ENCODE data around the gene COPZ2.
"Not testable (repeated sequence)": the region's sequence is repeated elsewhere in the genome, so short reads cannot be mapped to it uniquely, and the experiment has no call there.

The COPZ2 gene

DNA sequence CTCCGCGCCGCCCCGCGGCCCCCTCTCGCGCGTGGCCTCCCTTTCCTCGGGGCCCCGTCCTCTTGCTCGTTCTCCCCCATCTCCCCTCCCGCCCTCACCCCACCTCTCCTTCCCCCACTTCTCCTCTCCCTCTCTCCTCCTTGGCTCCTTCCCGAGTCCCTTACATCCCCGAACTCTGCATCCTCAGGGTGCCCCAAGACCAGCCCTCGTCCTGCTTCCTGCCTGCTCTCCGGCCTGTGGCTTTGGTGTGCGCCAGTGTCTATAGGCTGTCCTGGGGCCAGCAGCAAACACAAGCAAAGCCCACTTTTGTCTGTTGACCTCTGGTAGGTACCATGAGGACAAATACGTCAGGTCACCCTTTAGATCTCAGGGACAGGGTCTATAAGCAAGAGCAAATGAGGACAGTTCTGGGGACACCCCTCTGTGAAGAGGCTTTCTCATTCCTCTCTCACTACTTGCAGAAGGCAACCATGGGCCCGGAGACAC, 284 bp upstream of the COPZ2 start:
- TF ChIP-seq ZFX (IDR thresholded peaks at IDR 0.05), result no peak
- no peak for TF ChIP-seq CTCF (conservative IDR thresholded peaks at IDR 0.05)
- H3K27ac ChIP-seq, result no peak overlapping the region

DNA sequence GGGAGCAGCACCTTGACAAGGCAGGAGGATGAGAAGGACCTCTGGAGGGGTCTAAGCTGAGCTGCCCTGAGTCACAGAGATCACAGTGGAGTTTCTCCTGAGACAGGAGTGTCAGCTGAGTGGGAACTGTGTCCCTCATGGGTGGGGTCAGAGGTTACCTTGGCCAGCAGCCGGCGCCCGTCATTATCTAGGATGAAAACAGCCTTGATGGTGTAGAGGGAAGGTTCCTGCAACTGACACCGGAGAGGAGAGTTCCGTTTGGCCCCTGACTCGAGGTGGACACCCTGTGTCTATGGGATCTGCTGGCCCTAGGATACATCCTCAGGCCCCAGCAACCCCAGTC, 933 bp downstream of the COPZ2 start:
- TF ChIP-seq ZFX (IDR thresholded peaks at IDR 0.05) (no peak), CTCF (conservative IDR thresholded peaks at IDR 0.05) (no peak)
- H3K27ac ChIP-seq, result no peak overlapping the region

GRCh38 chr17:48034734-48035133, 2.9 kb downstream of the COPZ2 start:
- H3K27ac ChIP-seq, result not testable (repeated sequence)

GRCh38 chr17:48031966-48032365, 5.6 kb downstream of the COPZ2 start:
- no peak overlapping the region for H3K27ac ChIP-seq

DNA sequence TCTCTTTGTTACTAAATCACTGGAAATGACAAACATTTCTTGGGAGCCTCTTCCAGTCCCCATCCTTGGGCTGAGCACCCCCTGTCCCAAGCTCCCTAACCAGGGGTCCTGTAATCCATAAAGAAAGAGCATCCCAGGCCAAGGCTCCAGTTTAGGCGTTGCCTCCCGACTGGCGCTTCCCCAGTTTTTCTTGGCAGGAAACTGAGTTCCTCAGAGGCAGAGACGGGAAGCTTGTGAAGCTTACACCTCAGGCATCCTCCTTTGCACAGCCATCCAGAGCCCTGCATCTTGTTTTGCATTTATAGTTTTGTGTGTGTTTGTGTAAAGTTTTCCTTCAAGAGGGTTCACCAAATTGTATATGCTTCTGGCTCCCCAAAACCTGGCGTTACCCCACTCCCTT, 7.1 kb downstream of the COPZ2 start:
- H3K27ac ChIP-seq, result no peak overlapping the region
- TF ChIP-seq ZFX (IDR thresholded peaks at IDR 0.05) (no peak), CTCF (conservative IDR thresholded peaks at IDR 0.05) (no peak)

More at GRCh38 chr17:48031966-48032365, 5.6 kb downstream of the COPZ2 start:
- TF ChIP-seq CTCF (conservative IDR thresholded peaks at IDR 0.05), result no peak
- no peak for TF ChIP-seq ZFX (IDR thresholded peaks at IDR 0.05)

DNA sequence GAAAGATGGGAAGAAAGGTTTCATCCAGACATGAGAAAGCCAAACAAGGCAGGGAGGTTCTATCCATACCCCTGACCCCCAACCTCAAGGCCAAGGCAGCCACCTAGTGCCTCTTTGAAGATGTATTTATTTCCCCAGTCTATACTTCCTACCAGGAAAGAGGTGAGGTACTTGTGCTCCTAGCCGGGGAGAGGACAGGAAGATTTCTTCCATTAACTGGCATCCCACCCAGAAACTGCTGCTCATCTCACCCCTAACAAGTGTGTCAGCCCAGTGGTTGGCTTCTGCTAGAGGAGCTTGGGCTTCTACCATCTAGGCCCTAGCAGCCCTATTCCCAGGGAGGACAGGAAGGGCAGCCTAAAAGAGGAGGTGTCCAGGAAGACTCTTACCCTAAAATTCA, 8.9 kb downstream of the COPZ2 start:
- H3K27ac ChIP-seq, result no peak overlapping the region

DNA sequence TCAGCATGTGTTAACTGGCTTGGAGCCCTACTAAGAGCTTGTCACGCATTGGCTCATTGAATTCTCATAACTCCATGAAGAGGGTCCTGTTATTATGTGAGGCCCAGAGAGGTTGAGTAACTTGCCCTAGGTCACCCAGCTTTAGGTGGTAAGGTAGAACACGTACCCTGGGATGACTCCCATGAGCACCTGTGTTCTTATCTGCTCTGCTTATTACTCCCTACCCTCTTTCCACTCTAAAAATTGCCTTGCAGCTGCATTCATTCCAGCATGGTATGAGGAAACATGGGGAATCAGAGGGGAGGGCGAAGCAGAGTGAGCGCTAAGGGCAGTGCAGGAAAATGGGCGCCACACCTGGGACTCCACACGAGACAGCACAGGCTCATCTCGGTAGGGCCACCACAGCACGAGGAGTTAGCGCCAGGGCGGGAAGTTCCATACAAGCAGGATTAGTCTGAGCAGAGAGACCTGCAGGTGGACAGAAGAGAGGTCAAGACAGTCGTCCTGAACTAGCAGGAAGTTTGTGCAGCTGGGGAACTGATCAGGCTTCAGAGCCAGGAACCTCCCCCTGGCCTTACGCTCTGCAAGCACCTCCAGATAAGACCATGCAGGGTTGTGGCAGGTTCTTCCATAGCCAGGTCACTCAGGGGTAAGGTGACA, 10.1 kb downstream of the COPZ2 start:
- TF ChIP-seq ZFX (IDR thresholded peaks at IDR 0.05) (no peak), CTCF (conservative IDR thresholded peaks at IDR 0.05) (no peak)

More for the DNA sequence above, 8.9 kb downstream of the COPZ2 start:
- TF ChIP-seq CTCF (conservative IDR thresholded peaks at IDR 0.05), result no peak
- TF ChIP-seq ZFX (IDR thresholded peaks at IDR 0.05), result no peak

More for the DNA sequence above, 10.1 kb downstream of the COPZ2 start:
- no peak overlapping the region for H3K27ac ChIP-seq
